ENCODE data around the gene VCL. TPM values are rescaled to one million over a fixed set of nuclear protein-coding genes. Genes with fewer than 3 reads are reported as not detected.

VCL gene
- total RNA-seq, 1 donor from 2014 or later, result 216 TPM

- peak; percentile 99 for DNase-seq (ENCODE audit: low spot score)
Observed at GRCh38 chr10:74150990-74151878, 153.3 kb downstream of the VCL start, which contains the start of gene ADK. Gene ADK (plus strand): TSS chr10:74151221. CDS start chr10:74151279, 58 bp downstream.

DNA sequence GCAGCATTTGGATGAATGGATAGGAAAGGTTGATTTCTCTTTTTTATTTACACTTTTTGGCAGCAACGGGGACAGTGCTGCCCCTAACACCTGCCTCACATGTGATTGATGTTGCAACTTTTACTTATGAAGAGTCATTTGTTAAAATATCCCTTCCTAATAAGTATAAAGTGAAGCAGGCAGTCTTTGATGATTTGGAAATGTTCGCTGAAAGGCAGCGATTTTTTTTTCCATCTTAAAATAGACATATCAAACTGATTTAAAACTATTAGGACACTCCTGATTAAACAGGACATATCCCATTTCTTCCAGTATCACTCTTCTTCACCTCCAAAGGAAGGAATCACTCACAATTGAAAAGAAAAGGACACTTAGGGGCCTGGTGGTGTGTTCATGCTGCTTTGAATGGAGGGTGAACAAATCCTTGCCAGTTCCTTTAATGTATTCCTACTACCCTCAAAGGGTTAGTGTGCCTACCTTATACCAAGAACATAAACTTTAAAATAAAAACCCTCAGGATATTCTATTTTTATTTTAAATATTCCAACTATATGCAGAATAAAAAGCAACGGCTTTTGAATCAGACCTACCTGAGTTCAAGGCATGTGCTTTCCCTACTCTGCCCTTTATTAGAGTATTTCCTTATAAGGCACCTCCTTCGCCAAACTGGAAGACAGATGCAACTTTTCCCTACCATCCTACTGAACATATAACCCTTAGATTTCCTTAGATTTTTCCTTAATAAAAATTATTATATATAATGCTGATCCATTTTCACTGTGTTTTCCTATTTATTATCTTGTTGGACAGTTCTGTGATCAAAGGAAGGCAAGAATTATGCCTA is 154.2 kb downstream of the VCL start:
- no peak for DNase-seq (ENCODE audit: low spot score)

DNA sequence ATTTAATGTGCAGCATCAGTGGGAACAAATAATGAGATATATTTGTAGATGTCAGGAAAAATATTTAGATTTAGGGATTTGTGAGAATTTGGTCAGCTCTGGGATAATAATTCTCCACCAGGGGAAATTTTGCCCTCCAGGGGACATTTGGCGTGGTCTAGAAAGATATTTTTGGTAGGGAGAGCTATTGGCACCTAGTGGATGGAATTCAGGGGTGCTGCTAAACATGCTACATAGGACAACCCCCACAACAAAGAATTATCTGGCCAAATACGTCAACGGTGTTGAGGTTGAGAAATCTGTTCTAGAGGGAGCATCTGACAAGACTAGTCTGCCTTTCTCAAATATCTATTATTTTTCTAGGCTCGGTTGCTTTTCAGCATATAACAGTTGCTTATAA is 155.2 kb downstream of the VCL start:
- no peak for DNase-seq (ENCODE audit: low spot score)

DNA sequence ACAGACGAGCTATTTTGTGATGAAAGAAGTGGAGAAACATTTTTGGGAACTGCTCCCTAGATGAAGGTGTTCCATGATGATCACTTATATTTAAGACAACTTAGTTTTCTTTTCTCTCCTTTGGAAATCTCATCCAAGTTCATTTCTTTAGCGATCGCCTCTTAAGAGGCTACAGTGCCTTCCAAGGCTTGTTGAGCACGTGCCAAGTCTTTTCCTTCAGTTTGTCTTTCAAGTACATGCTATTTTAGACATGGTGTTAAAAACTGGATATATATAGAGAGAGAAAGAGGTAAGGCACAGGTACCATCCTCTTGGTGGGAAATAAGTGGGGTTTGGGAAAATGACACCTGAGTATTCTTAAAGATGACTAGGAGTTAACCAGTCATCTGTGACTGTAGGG is 155.8 kb downstream of the VCL start:
- DNase-seq (ENCODE audit: low spot score), result no peak

- DNase-seq (ENCODE audit: low spot score), result no peak
Observed at GRCh38 chr10:74156919-74157289, 159.0 kb downstream of the VCL start.

GRCh38 chr10:74160013-74160412 is 162.1 kb downstream of the VCL start:
- no peak for DNase-seq (ENCODE audit: low spot score)

- no peak for DNase-seq (ENCODE audit: low spot score)
Observed at GRCh38 chr10:74163319-74164068, 165.6 kb downstream of the VCL start.

DNA sequence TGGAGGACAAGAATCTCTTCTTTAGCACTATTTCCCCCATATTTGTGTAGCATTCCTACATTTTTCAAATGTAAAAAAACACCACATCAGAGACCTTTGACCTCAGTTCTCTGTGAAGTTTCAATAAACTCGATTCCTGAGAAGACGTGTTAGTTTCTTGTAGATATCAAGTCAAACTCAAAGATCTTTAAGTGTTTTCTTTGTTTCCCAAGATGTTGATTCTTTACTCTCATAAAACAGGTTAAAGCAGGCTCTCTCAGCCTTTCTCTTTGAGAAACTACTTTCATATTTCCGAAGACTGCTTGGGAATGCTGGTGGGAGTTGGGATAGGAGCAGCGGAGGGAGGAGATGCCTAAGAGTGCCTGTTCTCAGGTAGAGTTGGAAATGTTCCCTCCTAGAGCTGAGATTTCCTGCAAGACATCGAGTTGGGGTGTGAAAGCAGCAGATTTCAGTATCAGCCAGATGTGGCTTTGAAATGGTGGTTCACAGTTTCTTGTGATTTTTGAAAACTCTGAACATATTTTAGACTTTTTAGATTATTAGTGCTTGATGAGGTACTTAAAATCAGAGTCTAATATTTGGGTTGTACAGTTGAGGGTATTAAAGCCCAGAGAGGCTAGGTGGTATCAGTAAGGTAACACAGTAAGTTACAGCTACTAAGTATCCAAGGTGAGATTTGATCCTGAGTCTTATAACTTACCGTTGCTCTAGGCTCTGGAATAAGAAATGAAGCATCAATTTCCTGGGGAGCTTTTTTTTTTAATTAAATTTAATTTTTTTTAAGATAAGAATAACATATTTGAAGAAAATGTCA is 167.0 kb downstream of the VCL start:
- no peak for DNase-seq (ENCODE audit: low spot score)

GRCh38 chr10:74165530-74165901 is 167.6 kb downstream of the VCL start:
- no peak for DNase-seq (ENCODE audit: low spot score)

DNA sequence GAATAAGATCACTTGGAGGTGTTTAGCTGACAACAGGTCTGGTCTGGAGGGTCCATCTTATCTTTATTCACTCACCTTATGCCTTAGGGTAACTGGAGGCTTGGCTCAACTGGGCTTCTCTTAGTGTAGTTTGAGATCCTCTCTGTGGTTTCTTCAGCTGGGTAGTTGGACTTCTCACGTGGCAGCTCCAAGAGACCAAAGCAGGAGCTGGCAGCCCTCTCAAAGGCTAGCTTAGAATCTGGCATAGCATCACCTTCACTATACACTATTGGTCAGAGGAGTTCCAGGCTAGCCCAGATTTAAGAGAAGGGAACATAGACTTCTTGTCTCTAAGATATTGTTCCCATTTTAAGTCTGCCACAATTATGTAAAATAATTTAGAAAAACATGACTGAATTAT is 169.5 kb downstream of the VCL start:
- DNase-seq (ENCODE audit: low spot score), result no peak

Other genes starting within 250 kb of the VCL start
- 28.0 TPM for gene CHCHD1, start 216.1 kb upstream of the VCL start, total RNA-seq
- gene ZSWIM8, start 212.5 kb upstream of the VCL start, total RNA-seq, result 170 TPM
- 41.9 TPM for gene NDST2, start 186.5 kb upstream of the VCL start, total RNA-seq
- gene CAMK2G, start 123.6 kb upstream of the VCL start, total RNA-seq, result 43.7 TPM
- 15.5 TPM for gene PLAU, start 87.0 kb upstream of the VCL start, total RNA-seq
- 35.9 TPM for gene AP3M1, start 152.7 kb downstream of the VCL start, total RNA-seq
- 13.0 TPM for gene ADK, start 153.1 kb downstream of the VCL start, total RNA-seq

Measured in mucosa of gallbladder (tissue), 1 donor.